ENCODE measurements around the gene RFC2.

DNA sequence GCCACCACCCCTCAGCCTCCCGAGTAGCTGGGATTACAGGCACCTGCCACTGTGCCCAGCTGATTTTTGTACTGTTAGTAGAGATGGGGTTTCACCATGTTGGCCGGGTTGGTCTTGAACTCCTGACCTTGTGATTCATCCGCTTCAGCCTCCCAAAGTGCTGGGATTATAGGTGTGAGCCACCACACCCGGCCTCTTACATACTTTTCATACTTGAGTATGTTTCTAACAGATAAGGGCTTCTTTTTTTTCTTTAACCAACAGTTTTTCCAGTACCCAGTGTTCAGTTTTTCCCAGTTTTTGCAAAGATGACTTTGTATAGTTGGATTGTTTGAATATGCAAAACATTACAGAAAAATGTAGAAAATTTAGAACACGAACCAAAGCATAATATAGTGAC, 72.4 kb downstream of the RFC2 start:
- TF ChIP-seq, protein P1, sequence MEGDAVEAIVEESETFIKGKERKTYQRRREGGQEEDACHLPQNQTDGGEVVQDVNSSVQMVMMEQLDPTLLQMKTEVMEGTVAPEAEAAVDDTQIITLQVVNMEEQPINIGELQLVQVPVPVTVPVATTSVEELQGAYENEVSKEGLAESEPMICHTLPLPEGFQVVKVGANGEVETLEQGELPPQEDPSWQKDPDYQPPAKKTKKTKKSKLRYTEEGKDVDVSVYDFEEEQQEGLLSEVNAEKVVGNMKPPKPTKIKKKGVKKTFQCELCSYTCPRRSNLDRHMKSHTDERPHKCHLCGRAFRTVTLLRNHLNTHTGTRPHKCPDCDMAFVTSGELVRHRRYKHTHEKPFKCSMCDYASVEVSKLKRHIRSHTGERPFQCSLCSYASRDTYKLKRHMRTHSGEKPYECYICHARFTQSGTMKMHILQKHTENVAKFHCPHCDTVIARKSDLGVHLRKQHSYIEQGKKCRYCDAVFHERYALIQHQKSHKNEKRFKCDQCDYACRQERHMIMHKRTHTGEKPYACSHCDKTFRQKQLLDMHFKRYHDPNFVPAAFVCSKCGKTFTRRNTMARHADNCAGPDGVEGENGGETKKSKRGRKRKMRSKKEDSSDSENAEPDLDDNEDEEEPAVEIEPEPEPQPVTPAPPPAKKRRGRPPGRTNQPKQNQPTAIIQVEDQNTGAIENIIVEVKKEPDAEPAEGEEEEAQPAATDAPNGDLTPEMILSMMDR (conservative IDR thresholded peaks at IDR 0.05; ENCODE audit: low read length) = no peak
- TF ChIP-seq EZH2phosphoT487 (IDR thresholded peaks at IDR 0.05; ENCODE audit: borderline replicate concordance, low read depth, low read length) = no peak

Data from OCI-LY7 (cell line).